Measurements from ENCODE around the gene CEACAM7.
A peak's percentile ranks its signal among the peaks of the same experiment; 100 is the strongest.
"Not testable (repeated sequence)": the region's sequence is repeated elsewhere in the genome, so short reads cannot be mapped to it uniquely, and the experiment has no call there.

CEACAM7 gene

GRCh38 chr19:41666075-41666474 lies 22.0 kb downstream of the CEACAM7 start:
- peaks cover 29% of the 10 kb centered on the region for H3K9me3 ChIP-seq
- no peaks in the 10 kb centered on the region for H3K27me3 ChIP-seq
- H3K9ac ChIP-seq: no peak overlapping the region
- no peak overlapping the region for H3K4me3 ChIP-seq
- no peak overlapping the region for H3K4me2 ChIP-seq
- TF ChIP-seq Cebpa-rat (IDR thresholded peaks at IDR 0.05): no peak
- H4K20me1 ChIP-seq: no peaks in the 10 kb centered on the region
- no peak overlapping the region for H3K27ac ChIP-seq
- H3K36me3 ChIP-seq: no peaks in the 10 kb centered on the region; the same call in 1 of the 2 replicates
- peaks cover 10% of the 10 kb centered on the region for H3K4me1 ChIP-seq

GRCh38 chr19:41657157-41657556 lies 30.9 kb downstream of the CEACAM7 start:
- peak overlapping the region; percentile 22 for H3K27ac ChIP-seq
- no peaks in the 10 kb centered on the region for H4K20me1 ChIP-seq
- H3K4me1 ChIP-seq: peaks cover 16% of the 10 kb centered on the region
- no peak overlapping the region for H3K4me3 ChIP-seq
- H3K9me3 ChIP-seq: no peaks in the 10 kb centered on the region; the same call in 1 of the 2 replicates
- no peaks in the 10 kb centered on the region for H3K36me3 ChIP-seq
- no peak for TF ChIP-seq Cebpa-rat (IDR thresholded peaks at IDR 0.05)
- no peak overlapping the region for H3K9ac ChIP-seq
- H3K27me3 ChIP-seq: no peaks in the 10 kb centered on the region
- peak overlapping the region; percentile 57 for H3K4me2 ChIP-seq

- peak overlapping the region; percentile 57 for H3K4me2 ChIP-seq
- not testable (repeated sequence) for H3K9ac ChIP-seq, H3K27me3 ChIP-seq, H4K20me1 ChIP-seq, H3K36me3 ChIP-seq, H3K9me3 ChIP-seq, H3K4me3 ChIP-seq
- peaks cover 16% of the 10 kb centered on the region for H3K4me1 ChIP-seq
- H3K27ac ChIP-seq: peak overlapping the region; percentile 22; the same call in 1 of the 2 replicates
These were observed 31.3 kb downstream of the CEACAM7 start for GRCh38 chr19:41656756-41657155.

- Histone ChIP-seq H3K27me3 (no peaks in the 10 kb centered on the region), H3K4me3 (no peak overlapping the region), H4K20me1 (no peaks in the 10 kb centered on the region), H3K27ac (no peak overlapping the region), H3K4me1 (peaks cover 8% of the 10 kb centered on the region), H3K4me2 (no peak overlapping the region), H3K36me3 (no peaks in the 10 kb centered on the region), H3K9ac (no peak overlapping the region), H3K9me3 (no peaks in the 10 kb centered on the region; the same call in 1 of the 2 replicates)
- no peak for TF ChIP-seq Cebpa-rat (IDR thresholded peaks at IDR 0.05)
These were observed 35.8 kb downstream of the CEACAM7 start for GRCh38 chr19:41652250-41652649.

GRCh38 chr19:41649827-41650226 lies 38.2 kb downstream of the CEACAM7 start:
- H3K4me2 ChIP-seq: no peak overlapping the region
- H3K36me3 ChIP-seq: no peaks in the 10 kb centered on the region
- H3K4me3 ChIP-seq: no peak overlapping the region

GRCh38 chr19:41646589-41647204 lies 41.4 kb downstream of the CEACAM7 start:
- H3K27me3 ChIP-seq: no peaks in the 10 kb centered on the region
- H3K4me1 ChIP-seq: no peaks in the 10 kb centered on the region
- no peak overlapping the region for H3K4me3 ChIP-seq
- no peak overlapping the region for H3K9ac ChIP-seq
- H3K36me3 ChIP-seq: no peaks in the 10 kb centered on the region
- no peaks in the 10 kb centered on the region for H3K9me3 ChIP-seq
- H3K4me2 ChIP-seq: no peak overlapping the region
- no peak for TF ChIP-seq Cebpa-rat (IDR thresholded peaks at IDR 0.05)
- H4K20me1 ChIP-seq: no peaks in the 10 kb centered on the region
- H3K27ac ChIP-seq: no peak overlapping the region

More at GRCh38 chr19:41649827-41650226, 38.2 kb downstream of the CEACAM7 start:
- H4K20me1 ChIP-seq: no peaks in the 10 kb centered on the region
- no peak overlapping the region for H3K27ac ChIP-seq
- H3K4me1 ChIP-seq: no peaks in the 10 kb centered on the region
- no peak for TF ChIP-seq Cebpa-rat (IDR thresholded peaks at IDR 0.05)
- H3K9ac ChIP-seq: no peak overlapping the region
- no peaks in the 10 kb centered on the region for H3K27me3 ChIP-seq
- H3K9me3 ChIP-seq: no peaks in the 10 kb centered on the region; the same call in 1 of the 2 replicates

GRCh38 chr19:41641879-41642485 lies 46.1 kb downstream of the CEACAM7 start:
- H3K4me2 ChIP-seq: no peak overlapping the region
- no peaks in the 10 kb centered on the region for H4K20me1 ChIP-seq
- no peaks in the 10 kb centered on the region for H3K9me3 ChIP-seq
- H3K4me1 ChIP-seq: no peaks in the 10 kb centered on the region
- TF ChIP-seq Cebpa-rat (IDR thresholded peaks at IDR 0.05): no peak
- H3K27me3 ChIP-seq: no peaks in the 10 kb centered on the region
- H3K36me3 ChIP-seq: no peaks in the 10 kb centered on the region
- H3K27ac ChIP-seq: no peak overlapping the region
- H3K9ac ChIP-seq: no peak overlapping the region
- no peak overlapping the region for H3K4me3 ChIP-seq

GRCh38 chr19:41638641-41639081 lies 49.4 kb downstream of the CEACAM7 start:
- Histone ChIP-seq H3K4me3 (no peak overlapping the region), H3K27me3 (no peaks in the 10 kb centered on the region), H4K20me1 (no peaks in the 10 kb centered on the region), H3K9me3 (no peaks in the 10 kb centered on the region), H3K9ac (no peak overlapping the region), H3K36me3 (no peaks in the 10 kb centered on the region), H3K27ac (no peak overlapping the region), H3K4me1 (no peaks in the 10 kb centered on the region), H3K4me2 (no peak overlapping the region)
- TF ChIP-seq Cebpa-rat (IDR thresholded peaks at IDR 0.05): no peak

- Histone ChIP-seq H4K20me1 (no peaks in the 10 kb centered on the region), H3K4me1 (no peaks in the 10 kb centered on the region), H3K27me3 (no peaks in the 10 kb centered on the region), H3K4me3 (no peak overlapping the region), H3K4me2 (no peak overlapping the region), H3K27ac (no peak overlapping the region), H3K9me3 (peaks cover 3% of the 10 kb centered on the region; the same call in 1 of the 2 replicates), H3K9ac (no peak overlapping the region), H3K36me3 (no peaks in the 10 kb centered on the region)
- no peak for TF ChIP-seq Cebpa-rat (IDR thresholded peaks at IDR 0.05)
These were observed 50.6 kb downstream of the CEACAM7 start for GRCh38 chr19:41637484-41637883.

GRCh38 chr19:41627966-41628675 lies 59.9 kb downstream of the CEACAM7 start:
- no peaks in the 10 kb centered on the region for H3K36me3 ChIP-seq
- no peaks in the 10 kb centered on the region for H4K20me1 ChIP-seq
- no peak overlapping the region for H3K4me2 ChIP-seq
- H3K4me3 ChIP-seq: no peak overlapping the region
- H3K9me3 ChIP-seq: peaks cover 22% of the 10 kb centered on the region
- H3K9ac ChIP-seq: no peak overlapping the region
- TF ChIP-seq Cebpa-rat (IDR thresholded peaks at IDR 0.05): no peak
- H3K27ac ChIP-seq: no peak overlapping the region
- H3K4me1 ChIP-seq: no peaks in the 10 kb centered on the region
- H3K27me3 ChIP-seq: peaks cover 21% of the 10 kb centered on the region; the same call in 1 of the 2 replicates
